HepG2 (cell line): ENCODE measurements around the gene UBE2L6. TPM values are rescaled to one million over a fixed set of nuclear protein-coding genes. Genes with fewer than 3 reads are reported as not detected.

Experiments
- ATAC-seq: fragments of 200-7000 bp; cut with Tn5 transposase; 3 replicates; pipeline ENCODE4 v1.9.1; 2020; ENCODE audit warnings: mild to moderate bottlenecking, moderate library complexity
- BruUV-seq: library from RNA; stranded (reverse); fragments of 400-500 nt; replicated peaks from 2 replicates; lab custom pipeline; 2021; lab: Mats Ljungman, UMichigan
- CTCF ChIA-PET: fragments of 300-600 bp; formaldehyde crosslinking; extraction: SDS; loops from one replicate; lab custom pipeline; 2021; ENCODE audit warnings: low total read pairs, inconsistent platforms, low intra/inter-chr PET ratio; lab: Yijun Ruan, JAX
- POLR2A ChIA-PET: fragments of 350-600 bp; sonication (Branson Sonifier 250); formaldehyde crosslinking; loops from one replicate; lab custom pipeline; 2020; ENCODE audit warnings: antibody characterized with exemption, inconsistent platforms; lab: Yijun Ruan, JAX
- DNase-seq: peaks from one replicate; pipeline ENCODE4 v3.0.0-alpha.2; 2015; ENCODE audit warnings: low spot score
- FAIRE-seq: peaks from 3 replicates; lab custom pipeline; 2011; peaks lifted over from hg19 to GRCh38; lab: Jason Lieb, UNC
- H2AFZ ChIP-seq: one replicate; pipeline ENCODE4 v1.6.1; 2011; ENCODE audit warnings: low read length, inconsistent platforms
- H3K27ac ChIP-seq: fragments of 300-600 bp; 3 replicates; pipeline ENCODE4 v1.8.0; 2011; ENCODE audit warnings: mixed run types, mild to moderate bottlenecking, mixed read lengths, low read length, inconsistent platforms; ENCODE audit not compliant: insufficient read depth; ENCODE audit errors: extremely low read length
- H3K27me3 ChIP-seq, 2 experiments: fragments of 200-600 bp in 1 of 2; 2 replicates in 1 of 2; 3 replicates in 1 of 2; pipeline versions ENCODE4 v1.6.0 to v1.8.0; 2011; ENCODE audit warnings: low read length in 2 of 2, mild to moderate bottlenecking in 2 of 2, moderate library complexity in 2 of 2, inconsistent platforms in 1 of 2; ENCODE audit not compliant: insufficient read depth in 2 of 2, control insufficient read depth in 1 of 2
- H3K36me3 ChIP-seq, 2 experiments: fragments of 200-600 bp in 1 of 2; replicated peaks in 1 of 2; 2 replicates in 1 of 2; 3 replicates in 1 of 2; pipeline versions ENCODE4 v1.5.1 to v1.8.0; 2011; ENCODE audit warnings: low read length in 2 of 2, inconsistent platforms in 1 of 2; ENCODE audit not compliant: insufficient read depth in 2 of 2, control insufficient read depth in 1 of 2
- H3K4me1 ChIP-seq: 2 replicates; pipeline ENCODE4 v1.5.1; 2012; ENCODE audit warnings: low read length, inconsistent platforms; ENCODE audit not compliant: insufficient read depth
- H3K4me2 ChIP-seq: 2 replicates; pipeline ENCODE4 v1.6.0; 2011; ENCODE audit warnings: low read depth, low read length, inconsistent platforms
- H3K4me3 ChIP-seq, 3 experiments: fragments of 200-600 bp in 1 of 3; sonication (generic), shearing (Covaris generic) in 1 of 3; replicated peaks in 1 of 3; 2 replicates each; pipeline ENCODE4 v1.5.1; 2011 to 2016; ENCODE audit warnings: low read length in 3 of 3, inconsistent platforms in 2 of 3, low read depth in 2 of 3, mild to moderate bottlenecking in 2 of 3, control low read depth in 1 of 3, mixed read lengths in 1 of 3; ENCODE audit not compliant: insufficient read depth in 1 of 3
- H3K79me2 ChIP-seq: one replicate; pipeline ENCODE4 v1.6.1; 2011; ENCODE audit warnings: low read length, inconsistent platforms; ENCODE audit not compliant: insufficient read depth
- H3K9ac ChIP-seq: 2 replicates; pipeline ENCODE4 v1.6.0; 2011; ENCODE audit warnings: mild to moderate bottlenecking, low read depth, low read length, inconsistent platforms; ENCODE audit not compliant: insufficient read depth
- H3K9me3 ChIP-seq: 2 replicates; pipeline ENCODE4 v1.5.1; 2012; ENCODE audit warnings: mild to moderate bottlenecking, low read length
- H4K20me1 ChIP-seq: 2 replicates; pipeline ENCODE4 v1.6.0; 2011; ENCODE audit warnings: inconsistent platforms, mild to moderate bottlenecking, low read length, moderate library complexity; ENCODE audit not compliant: insufficient read depth
- CREM ChIP-seq, 2 experiments: sonication (generic) in 1 of 2; formaldehyde crosslinking in 1 of 2; IDR thresholded peaks; 2 replicates each; pipeline versions ENCODE4 v1.4.0 to v1.6.1; 2016 to 2020; ENCODE audit warnings: antibody characterized with exemption in 1 of 2, mild to moderate bottlenecking in 1 of 2, missing genetic modification reagents in 1 of 2
- EP300 ChIP-seq, 3 experiments: sonication (generic) in 1 of 3; formaldehyde crosslinking in 1 of 3; IDR thresholded peaks; 2 replicates each; pipeline versions ENCODE4 v1.5.1 to v1.6.1; 2011 to 2020; ENCODE audit warnings: low read depth in 2 of 3, low read length in 2 of 3, borderline replicate concordance in 1 of 3, improper control_type of control experiment in 1 of 3, mild to moderate bottlenecking in 1 of 3, missing genetic modification reagents in 1 of 3, moderate library complexity in 1 of 3
- JUND ChIP-seq: sonication (generic); formaldehyde crosslinking; IDR thresholded peaks from 2 replicates; pipeline ENCODE4 v1.8.0; 2022; ENCODE audit warnings: mild to moderate bottlenecking, missing genetic modification reagents
- NFKB2 ChIP-seq: sonication (generic); formaldehyde crosslinking; IDR thresholded peaks from 2 replicates; pipeline ENCODE4 v1.4.0; 2020; ENCODE audit warnings: missing genetic modification reagents, borderline replicate concordance
- RBFOX2 ChIP-seq: fragments of 200-400 bp; formaldehyde crosslinking; IDR thresholded peaks from 2 replicates; pipeline ENCODE4 v1.6.1; 2017; ENCODE audit warnings: low read depth, mild to moderate bottlenecking, low read length
- ZFP36L2 ChIP-seq: sonication (generic); formaldehyde crosslinking; IDR thresholded peaks from 2 replicates; pipeline ENCODE4 v1.4.0; 2020; ENCODE audit warnings: missing genetic modification reagents
- WGBS: methylation state at CpG from one replicate; pipeline ENCODE4 v1.1.6; 2017; ENCODE audit warnings: low lambda C conversion rate; 5-methylcytosine and 5-hydroxymethylcytosine counted together
- in situ Hi-C: cut with HindIII; loops from 2 replicates; pipeline ENCODE4 v1.10.0; 2017; ENCODE audit warnings: low pct_unique_long_range_greater_than_20kb; ENCODE audit not compliant: extremely low pct_ligation_motif_present
- intact Hi-C: fragments of 100-400 bp; cut with micrococcal nuclease; formaldehyde crosslinking; loops from one replicate; pipeline ENCODE4 v1.10.0; 2022; ENCODE audit not compliant: unreplicated experiment
- polyA plus RNA-seq, 8 experiments: library from polyadenylated mRNA; depleted of rRNA in 3 of 8; stranded (reverse) in 7 of 8; unstranded in 1 of 8; fragments of >200 nt; fragmentation: Illumina TruSeq in 4 of 8; extraction: Trizol in 4 of 8; gene quantifications; 2 replicates each; pipeline versions ENCODE4 v1.2.1 to v1.2.3, GENCODE V29; 2011 to 2016; ENCODE audit warnings: low read depth in 4 of 8, missing spikeins in 1 of 8, mixed read lengths in 1 of 8; ENCODE audit not compliant: insufficient read depth in 1 of 8
- total RNA-seq, 5 experiments: library from RNA; depleted of rRNA; stranded (reverse); fragments of >200 nt; fragmentation: Illumina TruSeq; extraction: Trizol; gene quantifications; 2 replicates each; pipeline ENCODE4 v1.2.3, GENCODE V29; 2016; ENCODE audit warnings: low read depth in 1 of 5
- TF ChIP-seq, protein P1 (sequence below): sonication (generic); formaldehyde crosslinking; IDR thresholded peaks from 2 replicates; pipeline ENCODE4 v1.5.0; 2020; ENCODE audit warnings: missing genetic modification reagents, mild to moderate bottlenecking, borderline replicate concordance
- TF ChIP-seq, protein P2 (sequence below): sonication (generic); formaldehyde crosslinking; IDR thresholded peaks from 2 replicates; pipeline ENCODE4 v1.4.0; 2020; ENCODE audit warnings: missing genetic modification reagents, mild to moderate bottlenecking, borderline replicate concordance
- TF ChIP-seq, protein P3 (sequence below): sonication (generic); formaldehyde crosslinking; IDR thresholded peaks from 2 replicates; pipeline ENCODE4 v1.4.0; 2020; ENCODE audit warnings: mild to moderate bottlenecking, missing genetic modification reagents
- TF ChIP-seq, protein P4 (sequence below): sonication (generic); formaldehyde crosslinking; IDR thresholded peaks from 2 replicates; pipeline ENCODE4 v1.5.0; 2020; ENCODE audit warnings: missing genetic modification reagents, mild to moderate bottlenecking, borderline replicate concordance

UBE2L6 gene
- total and polyA plus RNA-seq, 2 of the 13 experiments (the other 11 are each of a cell fraction or from before 2014, with no cell fraction given) = 30.3 to 30.4 TPM

DNA sequence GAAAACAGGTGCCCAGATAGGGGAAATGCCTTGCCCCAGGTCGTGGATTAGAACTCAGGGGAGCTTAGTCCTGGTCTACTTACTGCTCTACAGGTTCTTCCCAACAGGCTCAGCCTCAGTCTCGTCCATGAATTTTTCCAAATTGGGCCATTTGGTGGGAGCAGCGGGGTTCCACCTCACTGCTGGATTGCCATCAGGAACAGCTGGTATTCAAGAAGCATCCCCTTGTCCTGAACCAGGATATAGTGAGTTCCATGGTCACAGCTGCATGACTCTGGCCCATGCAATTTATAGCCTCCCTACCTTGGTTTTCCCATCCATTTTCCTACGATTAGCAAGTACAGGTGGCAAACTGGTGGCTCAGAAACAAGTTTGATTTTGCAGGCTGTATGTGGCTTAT, 6.6 kb upstream of the UBE2L6 start (continued):
- TF ChIP-seq ZFP36L2 (CRISPR knock-in tag) = no peak
- TF ChIP-seq, protein P1, sequence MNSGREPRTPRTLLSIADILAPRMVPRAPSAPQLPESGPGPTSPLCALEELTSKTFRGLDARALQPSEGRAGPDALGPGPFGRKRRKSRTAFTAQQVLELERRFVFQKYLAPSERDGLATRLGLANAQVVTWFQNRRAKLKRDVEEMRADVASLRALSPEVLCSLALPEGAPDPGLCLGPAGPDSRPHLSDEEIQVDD (CRISPR knock-in tag) = no peak

DNA sequence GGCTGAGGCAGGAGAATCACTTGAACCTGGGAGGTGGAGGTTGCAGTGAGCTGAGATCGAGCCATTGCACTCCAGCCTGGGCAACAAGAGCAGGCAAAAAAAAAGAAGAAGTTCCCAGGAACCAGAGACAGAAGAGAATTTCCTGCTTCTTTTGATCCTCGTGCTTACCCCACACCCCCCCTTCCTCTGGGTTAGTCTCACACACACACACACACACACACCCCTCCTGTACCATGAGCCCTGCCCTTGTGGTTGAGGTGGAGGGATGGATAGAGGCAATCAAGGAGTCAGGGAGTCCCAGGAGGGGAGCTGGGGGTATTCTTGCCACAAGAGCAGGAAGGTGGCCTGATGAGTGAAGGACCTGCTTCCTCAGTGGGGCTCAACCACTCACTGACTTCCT, 4.1 kb upstream of the UBE2L6 start:
- CTCF ChIA-PET = interaction anchor here (1.8 kb wide), 1 partner anchor 74 kb away, joined by 3 read pairs; no protein-coding TSS in a partner anchor

More for the DNA sequence above, 4.1 kb upstream of the UBE2L6 start:
- no peak for ATAC-seq
- BruUV-seq = no TSS peak
- intact Hi-C loops (no loop called here), in situ Hi-C loops (no loop called here)
- Histone ChIP-seq H3K4me3 (no peak overlapping the region), H3K79me2 (no peaks in the 10 kb centered on the region), H3K36me3 (no peaks in the 10 kb centered on the region), H3K9me3 (no peaks in the 10 kb centered on the region), H3K27me3 (no peaks in the 10 kb centered on the region; a peak in 1 of 5 replicates), H2AFZ (no peak overlapping the region), H4K20me1 (no peaks in the 10 kb centered on the region), H3K4me2 (no peak overlapping the region), H3K9ac (no peak overlapping the region), H3K27ac (no peak overlapping the region), H3K4me1 (peaks cover 16% of the 10 kb centered on the region)
- TF ChIP-seq JUND (CRISPR knock-in tag) (no peak), CREM (IDR thresholded peaks at IDR 0.05) (no peak), CREM (CRISPR knock-in tag; IDR thresholded peaks at IDR 0.05) (no peak), RBFOX2 (no peak), EP300 (IDR thresholded peaks at IDR 0.05; ENCODE audit: low read depth in 2 of 2, low read length in 2 of 2) (no peak), EP300 (CRISPR knock-in tag; IDR thresholded peaks at IDR 0.05; ENCODE audit: borderline replicate concordance) (no peak), NFKB2 (no peak)
- TF ChIP-seq, protein P2, sequence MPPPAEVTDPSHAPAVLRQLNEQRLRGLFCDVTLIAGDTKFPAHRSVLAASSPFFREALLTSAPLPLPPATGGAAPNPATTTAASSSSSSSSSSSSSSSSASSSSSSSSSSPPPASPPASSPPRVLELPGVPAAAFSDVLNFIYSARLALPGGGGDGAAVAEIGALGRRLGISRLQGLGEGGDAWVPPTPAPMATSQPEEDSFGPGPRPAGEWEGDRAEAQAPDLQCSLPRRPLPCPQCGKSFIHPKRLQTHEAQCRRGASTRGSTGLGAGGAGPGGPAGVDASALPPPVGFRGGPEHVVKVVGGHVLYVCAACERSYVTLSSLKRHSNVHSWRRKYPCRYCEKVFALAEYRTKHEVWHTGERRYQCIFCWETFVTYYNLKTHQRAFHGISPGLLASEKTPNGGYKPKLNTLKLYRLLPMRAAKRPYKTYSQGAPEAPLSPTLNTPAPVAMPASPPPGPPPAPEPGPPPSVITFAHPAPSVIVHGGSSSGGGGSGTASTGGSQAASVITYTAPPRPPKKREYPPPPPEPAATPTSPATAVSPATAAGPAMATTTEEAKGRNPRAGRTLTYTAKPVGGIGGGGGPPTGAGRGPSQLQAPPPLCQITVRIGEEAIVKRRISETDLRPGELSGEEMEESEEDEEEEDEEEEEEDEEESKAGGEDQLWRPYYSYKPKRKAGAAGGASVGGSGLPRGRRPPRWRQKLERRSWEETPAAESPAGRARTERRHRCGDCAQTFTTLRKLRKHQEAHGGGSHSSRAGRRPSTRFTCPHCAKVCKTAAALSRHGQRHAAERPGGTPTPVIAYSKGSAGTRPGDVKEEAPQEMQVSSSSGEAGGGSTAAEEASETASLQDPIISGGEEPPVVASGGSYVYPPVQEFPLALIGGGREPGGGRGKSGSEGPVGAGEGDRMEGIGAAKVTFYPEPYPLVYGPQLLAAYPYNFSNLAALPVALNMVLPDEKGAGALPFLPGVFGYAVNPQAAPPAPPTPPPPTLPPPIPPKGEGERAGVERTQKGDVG (CRISPR knock-in tag) = no peak
- TF ChIP-seq, protein P3, sequence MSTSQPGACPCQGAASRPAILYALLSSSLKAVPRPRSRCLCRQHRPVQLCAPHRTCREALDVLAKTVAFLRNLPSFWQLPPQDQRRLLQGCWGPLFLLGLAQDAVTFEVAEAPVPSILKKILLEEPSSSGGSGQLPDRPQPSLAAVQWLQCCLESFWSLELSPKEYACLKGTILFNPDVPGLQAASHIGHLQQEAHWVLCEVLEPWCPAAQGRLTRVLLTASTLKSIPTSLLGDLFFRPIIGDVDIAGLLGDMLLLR (CRISPR knock-in tag) = no peak
- TF ChIP-seq, protein P4, sequence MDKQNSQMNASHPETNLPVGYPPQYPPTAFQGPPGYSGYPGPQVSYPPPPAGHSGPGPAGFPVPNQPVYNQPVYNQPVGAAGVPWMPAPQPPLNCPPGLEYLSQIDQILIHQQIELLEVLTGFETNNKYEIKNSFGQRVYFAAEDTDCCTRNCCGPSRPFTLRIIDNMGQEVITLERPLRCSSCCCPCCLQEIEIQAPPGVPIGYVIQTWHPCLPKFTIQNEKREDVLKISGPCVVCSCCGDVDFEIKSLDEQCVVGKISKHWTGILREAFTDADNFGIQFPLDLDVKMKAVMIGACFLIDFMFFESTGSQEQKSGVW (CRISPR knock-in tag) = no peak
- no peak for DNase-seq
- POLR2A ChIA-PET = no interaction called here
- WGBS = 42% methylated on average over 2 of the region's 2 CpGs
- no peak for FAIRE-seq
